GM13977 (cell line): ENCODE data around the gene ZBP1.
A peak's percentile ranks its signal among the peaks of the same experiment; 100 is the strongest.

Source experiments
- DNase-seq: peaks from one replicate; pipeline ENCODE4 v3.0.0; 2012; ENCODE audit warnings: low spot score
- in situ Hi-C: fragments of 300-500 bp; cut with MboI; formaldehyde crosslinking; loops from one replicate; pipeline ENCODE4 v1.12.0; 2022; ENCODE audit warnings: low sequenced_read_pairs, low pct_unique_long_range_greater_than_20kb, mixed read lengths, inconsistent platforms; ENCODE audit not compliant: unreplicated experiment
- TF ChIP-seq, protein P1 (sequence below): IDR thresholded peaks from 2 replicates; pipeline ENCODE4 v1.5.1; 2012; ENCODE audit warnings: mild to moderate bottlenecking, control low read depth; ENCODE audit not compliant: insufficient read depth; ENCODE audit errors: extremely low read depth, missing control alignments

ZBP1 gene

DNA sequence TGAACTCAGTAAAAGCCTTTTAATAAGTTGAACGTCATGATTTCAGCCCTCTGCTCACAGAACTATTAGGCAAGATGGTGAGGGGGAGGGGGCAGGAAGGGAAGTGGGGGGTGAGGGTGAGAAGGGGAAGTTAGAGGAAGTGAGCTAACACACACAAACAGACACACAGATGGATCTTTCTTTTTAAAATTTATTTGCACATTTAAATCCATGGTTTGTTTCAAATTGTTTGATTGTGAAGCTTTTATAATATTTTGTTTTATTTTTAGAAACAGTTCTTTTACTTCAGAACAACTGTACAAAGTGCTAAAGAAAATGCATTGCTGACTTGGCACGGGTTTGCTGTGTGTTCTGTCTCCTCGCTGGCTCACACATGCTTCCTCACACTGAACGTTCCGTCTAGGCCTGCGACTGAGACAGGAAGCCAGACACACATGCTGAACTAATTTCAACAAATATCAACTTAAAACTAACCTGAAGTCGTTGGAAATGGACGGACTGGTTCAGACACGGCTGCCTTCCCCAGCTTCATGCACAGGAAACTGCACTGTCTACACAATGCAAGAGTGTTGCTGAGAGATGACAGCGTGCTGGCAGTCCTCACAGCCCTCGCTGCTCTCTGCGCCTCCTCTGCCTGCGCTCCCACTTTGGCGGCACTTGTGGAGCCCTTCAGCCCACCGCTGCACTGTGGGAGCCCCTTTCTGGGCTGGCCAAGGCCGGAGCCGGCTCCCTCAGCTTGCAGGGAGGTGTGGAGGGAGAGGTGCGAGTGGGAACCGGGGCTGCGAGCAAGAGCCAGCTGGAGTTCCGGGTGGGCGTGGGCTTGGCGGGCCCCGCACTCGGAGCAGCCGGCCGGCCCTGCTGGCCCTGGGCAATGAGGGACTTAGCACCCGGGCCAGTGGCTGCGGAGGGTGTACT lies 8.1 kb upstream of the ZBP1 start:
- in situ Hi-C loops = no loop called here
- no peak for DNase-seq
- TF ChIP-seq, protein P1, sequence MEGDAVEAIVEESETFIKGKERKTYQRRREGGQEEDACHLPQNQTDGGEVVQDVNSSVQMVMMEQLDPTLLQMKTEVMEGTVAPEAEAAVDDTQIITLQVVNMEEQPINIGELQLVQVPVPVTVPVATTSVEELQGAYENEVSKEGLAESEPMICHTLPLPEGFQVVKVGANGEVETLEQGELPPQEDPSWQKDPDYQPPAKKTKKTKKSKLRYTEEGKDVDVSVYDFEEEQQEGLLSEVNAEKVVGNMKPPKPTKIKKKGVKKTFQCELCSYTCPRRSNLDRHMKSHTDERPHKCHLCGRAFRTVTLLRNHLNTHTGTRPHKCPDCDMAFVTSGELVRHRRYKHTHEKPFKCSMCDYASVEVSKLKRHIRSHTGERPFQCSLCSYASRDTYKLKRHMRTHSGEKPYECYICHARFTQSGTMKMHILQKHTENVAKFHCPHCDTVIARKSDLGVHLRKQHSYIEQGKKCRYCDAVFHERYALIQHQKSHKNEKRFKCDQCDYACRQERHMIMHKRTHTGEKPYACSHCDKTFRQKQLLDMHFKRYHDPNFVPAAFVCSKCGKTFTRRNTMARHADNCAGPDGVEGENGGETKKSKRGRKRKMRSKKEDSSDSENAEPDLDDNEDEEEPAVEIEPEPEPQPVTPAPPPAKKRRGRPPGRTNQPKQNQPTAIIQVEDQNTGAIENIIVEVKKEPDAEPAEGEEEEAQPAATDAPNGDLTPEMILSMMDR = no peak

DNA sequence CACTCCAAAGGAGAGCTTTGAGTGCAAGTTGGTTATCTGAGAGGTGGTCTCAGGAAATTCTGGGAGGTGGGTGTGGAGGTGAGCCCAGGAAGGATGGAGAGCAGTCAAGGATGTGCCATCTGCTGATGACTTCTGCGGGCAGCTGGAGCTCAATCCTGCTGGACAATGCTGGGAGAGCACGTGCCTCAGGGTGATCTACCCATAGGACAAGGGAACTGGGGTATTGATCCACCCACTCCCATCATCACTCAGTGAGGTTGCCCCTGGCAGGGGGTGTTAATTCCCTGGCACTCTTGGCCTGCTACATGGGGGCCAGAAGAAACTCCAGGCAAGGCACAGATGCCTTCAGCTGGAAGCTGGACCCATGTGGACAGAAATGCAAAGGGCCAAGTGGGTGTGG lies 7.1 kb upstream of the ZBP1 start:
- in situ Hi-C loops = no loop called here
- TF ChIP-seq, protein P1 = no peak
- DNase-seq = no peak

DNA sequence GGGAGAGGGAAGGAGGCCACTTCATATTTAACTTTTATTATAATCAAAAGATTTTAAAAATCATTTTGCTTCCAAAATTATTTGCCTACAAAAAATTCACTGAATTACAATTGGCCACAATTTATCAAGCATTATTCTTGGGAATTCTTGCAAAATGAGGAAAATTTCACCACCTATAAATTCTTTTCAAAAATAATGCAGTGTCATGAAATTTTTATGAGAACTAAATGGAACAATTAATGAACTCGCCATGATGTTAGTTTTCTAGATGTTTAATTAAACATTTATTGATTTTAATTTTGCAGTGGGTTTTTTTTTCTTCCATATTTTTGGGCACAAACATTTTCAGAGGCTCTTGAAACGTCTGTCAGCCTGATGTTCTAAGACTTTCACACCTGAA lies 5.8 kb upstream of the ZBP1 start:
- DNase-seq = no peak
- in situ Hi-C loops = no loop called here
- TF ChIP-seq, protein P1 = no peak

DNA sequence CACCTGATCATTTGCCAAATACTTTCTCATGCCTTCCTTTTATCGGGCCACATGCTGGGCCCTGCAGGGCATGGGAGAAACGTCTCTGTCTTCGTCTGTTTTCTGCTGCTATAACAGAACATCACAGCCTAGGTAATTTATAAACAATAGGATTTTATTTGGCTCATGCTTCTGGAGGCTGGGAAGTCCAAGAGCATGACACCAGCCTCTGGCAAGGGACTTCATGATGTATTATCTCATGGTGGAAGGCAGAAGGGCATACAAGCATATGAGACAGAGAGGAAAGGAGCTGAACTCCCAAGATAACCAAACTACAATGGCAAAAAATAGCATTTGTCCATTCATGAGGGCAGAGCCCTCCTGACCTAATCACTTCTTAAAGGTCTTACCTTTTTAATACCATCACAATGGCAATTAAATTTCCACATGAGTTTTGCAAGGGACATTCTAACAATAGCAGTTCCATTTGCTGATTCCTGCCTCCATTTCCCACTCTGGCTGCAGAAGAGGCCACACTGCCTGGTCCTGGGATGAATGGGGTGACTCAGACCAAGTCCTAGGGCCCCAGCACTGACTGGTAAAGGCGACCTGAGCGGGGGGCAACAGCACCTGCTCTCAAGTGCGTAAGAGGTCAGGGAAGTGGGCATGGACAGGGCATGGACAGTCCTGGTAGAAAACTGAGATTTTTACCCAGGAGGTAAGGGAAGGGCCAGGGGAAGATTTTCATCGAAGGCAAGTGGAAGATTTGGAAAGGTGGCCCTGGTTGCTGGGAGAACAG lies 5.1 kb upstream of the ZBP1 start:
- TF ChIP-seq, protein P1 = no peak
- no peak for DNase-seq
- in situ Hi-C loops = no loop called here

DNA sequence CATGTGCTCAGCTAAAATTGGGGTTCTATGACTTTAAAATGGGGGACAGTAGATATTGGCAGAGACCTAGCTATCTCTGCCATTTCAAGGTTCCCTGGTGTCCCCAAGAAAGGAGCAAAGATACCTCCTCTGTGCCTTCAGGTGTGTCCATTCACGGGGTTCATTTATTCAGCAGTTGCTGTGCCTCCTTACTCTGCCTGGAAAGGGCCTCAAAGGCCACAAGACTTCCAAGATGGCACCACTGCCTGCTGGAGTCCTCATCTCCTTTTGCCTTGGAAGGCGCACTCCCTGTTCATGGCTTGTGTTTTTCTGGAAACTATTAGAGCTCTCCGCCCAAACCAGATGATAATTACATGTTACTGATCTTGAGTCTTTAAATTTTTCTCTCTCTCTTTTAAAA lies 3.9 kb upstream of the ZBP1 start:
- in situ Hi-C loops = loop anchor here (25.0 kb wide), 1 partner anchor 588 kb away; no protein-coding TSS in a partner anchor
- TF ChIP-seq, protein P1 = no peak
- DNase-seq = no peak

DNA sequence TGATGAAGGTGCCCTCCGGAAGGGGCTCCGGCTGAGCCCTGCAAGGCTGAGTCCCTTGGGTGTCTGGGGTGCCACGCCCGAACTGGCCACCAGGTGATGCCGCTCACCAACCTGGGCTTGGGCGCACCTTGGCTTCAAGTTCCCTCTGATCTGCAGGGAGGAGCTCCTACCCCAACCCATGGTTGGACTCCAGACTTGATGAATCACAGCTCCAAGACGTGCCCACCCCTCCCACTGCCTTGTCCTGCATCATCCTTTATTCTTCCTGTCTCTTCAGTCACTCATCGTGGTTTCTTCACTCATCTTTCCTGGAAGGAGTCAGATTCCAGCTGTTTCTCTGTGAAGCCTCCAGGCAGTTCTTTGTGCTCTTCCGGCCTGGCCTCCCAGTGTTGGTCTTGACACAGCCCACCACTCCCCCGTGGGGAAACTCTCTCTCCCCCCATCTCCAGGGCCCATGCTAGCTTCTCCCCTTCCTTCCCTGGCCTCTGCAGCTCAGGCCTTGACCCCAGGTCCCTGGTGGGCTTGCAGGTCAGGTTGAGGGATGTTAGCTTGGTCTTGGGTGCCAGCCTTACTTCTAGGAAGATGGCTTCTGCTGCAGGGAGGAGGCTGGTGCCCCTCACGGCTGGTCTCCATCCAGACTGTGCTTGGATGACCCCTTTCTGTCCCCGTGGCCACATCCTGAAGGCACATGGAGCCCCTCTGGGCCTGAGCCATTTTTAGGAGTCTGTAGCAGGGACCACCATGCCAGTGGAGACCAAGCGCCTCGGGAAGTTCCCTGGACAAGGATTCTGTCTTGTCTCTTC lies 2.6 kb upstream of the ZBP1 start:
- DNase-seq = peak; percentile 63
- TF ChIP-seq, protein P1 = peak; percentile 79
- in situ Hi-C loops = loop anchor here (25.0 kb wide), 1 partner anchor 590 kb away; no protein-coding TSS in a partner anchor
